ENCODE measurements around the gene EIF2D.
"Not testable (repeated sequence)": the region's sequence is repeated elsewhere in the genome, so short reads cannot be mapped to it uniquely, and the experiment has no call there.

Gene EIF2D

DNA sequence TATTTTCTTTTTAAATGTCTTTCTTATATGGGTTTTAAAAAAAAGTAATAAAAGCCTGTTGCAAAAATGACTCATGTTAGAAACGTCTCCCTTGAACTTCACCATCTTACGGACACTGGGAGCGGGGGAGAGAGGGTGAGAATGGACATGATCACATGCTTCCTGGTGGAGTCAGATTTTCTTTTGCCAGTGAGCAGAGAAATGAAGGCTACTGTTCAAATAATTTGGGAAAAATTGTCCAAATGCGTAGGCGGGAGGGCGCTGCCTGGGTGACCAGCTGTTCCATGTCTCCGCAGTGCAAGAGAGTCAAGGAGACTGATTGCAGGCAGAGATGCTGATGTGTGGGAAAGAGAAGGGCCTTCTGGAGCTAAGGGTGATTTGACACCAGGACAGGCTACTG lies 23.1 kb downstream of the EIF2D start:
- no peak for DNase-seq

GRCh38 chr1:206588492-206588891 lies 23.8 kb downstream of the EIF2D start:
- no peak for DNase-seq

- no peak for DNase-seq
Measured at GRCh38 chr1:206587904-206588303, 24.4 kb downstream of the EIF2D start.

DNA sequence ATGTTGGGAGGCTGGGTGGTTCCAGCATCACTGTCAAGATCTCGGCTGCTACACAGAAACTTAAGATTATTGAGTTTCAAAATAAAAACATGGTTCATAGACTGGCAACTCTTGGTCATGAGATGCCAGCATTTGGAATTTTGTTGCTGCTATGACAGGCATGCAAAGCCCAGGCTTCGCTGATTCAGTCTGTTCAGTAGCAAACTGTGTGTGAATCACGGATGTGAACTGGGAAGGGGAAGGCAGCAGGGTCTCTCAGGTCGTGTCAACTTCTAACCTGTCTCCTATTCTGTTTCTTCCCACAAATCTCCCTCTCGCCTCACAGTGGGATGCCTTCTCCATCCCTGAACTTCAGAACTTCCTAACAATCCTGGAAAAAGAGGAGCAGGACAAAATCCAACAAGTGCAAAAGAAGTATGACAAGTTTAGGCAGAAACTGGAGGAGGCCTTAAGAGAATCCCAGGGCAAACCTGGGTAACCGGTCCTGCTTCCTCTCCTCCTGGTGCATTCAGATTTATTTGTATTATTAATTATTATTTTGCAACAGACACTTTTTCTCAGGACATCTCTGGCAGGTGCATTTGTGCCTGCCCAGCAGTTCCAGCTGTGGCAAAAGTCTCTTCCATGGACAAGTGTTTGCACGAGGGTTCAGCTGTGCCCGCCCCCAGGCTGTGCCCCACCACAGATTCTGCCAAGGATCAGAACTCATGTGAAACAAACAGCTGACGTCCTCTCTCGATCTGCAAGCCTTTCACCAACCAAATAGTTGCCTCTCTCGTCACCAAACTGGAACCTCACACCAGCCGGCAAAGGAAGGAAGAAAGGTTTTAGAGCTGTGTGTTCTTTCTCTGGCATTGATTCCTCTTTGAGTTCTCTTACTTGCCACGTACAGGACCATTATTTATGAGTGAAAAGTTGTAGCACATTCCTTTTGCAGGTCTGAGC lies 25.5 kb downstream of the EIF2D start:
- DNase-seq, result no peak

DNA sequence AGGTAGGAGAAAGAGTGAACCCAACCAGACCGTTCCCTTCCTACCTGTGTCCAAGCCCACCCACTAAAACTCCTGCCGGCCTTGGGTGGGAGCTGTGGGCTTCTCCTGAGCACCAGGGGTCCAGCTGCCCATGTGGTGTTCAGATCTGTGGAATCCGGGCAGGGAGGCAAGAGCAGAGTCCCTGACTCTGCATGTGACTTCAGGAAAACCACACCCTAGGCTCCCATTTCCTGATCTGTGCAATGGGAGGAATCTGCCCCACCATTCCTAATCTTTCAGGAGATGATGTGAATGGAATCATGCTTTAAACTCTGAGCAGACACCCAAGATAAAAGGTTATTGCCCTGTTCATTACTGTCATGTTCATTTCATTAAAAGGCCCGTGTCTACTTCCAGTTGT lies 27.6 kb downstream of the EIF2D start:
- no peak for DNase-seq

GRCh38 chr1:206583707-206584648 lies 28.3 kb downstream of the EIF2D start:
- peak in 50 of 56 donors; percentile 18 to 88 (median 48) for DNase-seq

DNA sequence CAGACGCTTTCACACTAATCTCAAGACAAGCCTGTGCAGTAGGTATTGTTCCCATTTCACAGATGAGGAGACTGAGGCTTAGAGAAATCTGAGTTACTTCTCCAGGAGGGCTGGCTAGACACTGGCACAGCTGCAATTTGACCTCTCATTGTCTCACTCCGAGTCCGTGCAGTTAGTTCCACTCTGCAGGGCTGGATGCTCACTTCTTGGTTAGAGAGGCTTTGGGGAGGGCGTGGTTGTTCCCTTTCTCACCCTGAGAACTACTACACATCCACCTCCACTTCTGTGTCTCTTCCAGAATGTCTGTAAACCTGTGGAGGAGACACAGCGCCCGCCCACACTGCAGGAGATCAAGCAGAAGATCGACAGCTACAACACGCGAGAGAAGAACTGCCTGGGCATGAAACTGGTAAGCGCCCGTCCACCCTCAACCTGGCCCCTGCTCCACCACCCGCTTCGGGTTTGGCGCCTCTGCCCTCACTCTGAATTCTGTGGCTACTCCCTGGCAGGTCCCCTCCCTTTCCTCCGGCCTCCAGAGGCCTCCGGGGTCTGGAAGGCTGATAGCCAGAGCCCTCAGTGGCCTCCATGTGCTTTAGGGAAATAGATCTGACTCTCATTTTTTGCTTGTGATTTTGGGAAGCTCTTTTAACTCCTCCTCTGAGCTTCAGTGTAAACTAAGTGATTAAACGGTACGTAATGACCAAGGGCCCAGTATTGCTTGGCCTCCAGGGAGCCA lies 29.1 kb downstream of the EIF2D start:
- peak in 1 of 56 donors; percentile 9 for DNase-seq

DNA sequence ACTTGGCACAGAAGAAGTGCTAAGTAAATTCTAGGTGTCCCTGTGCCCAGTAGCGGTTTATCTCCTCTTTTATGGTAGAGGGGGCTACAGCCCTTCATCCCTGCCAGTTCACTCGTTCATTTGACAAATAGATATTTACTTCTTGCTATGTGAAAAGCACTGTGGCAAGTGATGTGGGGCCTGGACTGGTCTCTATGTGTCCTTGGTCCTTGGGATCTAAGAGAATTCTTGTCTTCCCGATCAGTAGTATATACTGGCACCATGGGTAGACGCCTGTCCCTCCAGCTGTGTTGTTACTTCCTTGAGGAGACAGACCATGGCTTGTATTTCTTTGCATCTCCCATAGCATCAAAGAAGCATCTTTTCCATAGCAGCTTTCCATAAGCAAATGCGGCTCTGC lies 29.7 kb downstream of the EIF2D start:
- no peak for DNase-seq

DNA sequence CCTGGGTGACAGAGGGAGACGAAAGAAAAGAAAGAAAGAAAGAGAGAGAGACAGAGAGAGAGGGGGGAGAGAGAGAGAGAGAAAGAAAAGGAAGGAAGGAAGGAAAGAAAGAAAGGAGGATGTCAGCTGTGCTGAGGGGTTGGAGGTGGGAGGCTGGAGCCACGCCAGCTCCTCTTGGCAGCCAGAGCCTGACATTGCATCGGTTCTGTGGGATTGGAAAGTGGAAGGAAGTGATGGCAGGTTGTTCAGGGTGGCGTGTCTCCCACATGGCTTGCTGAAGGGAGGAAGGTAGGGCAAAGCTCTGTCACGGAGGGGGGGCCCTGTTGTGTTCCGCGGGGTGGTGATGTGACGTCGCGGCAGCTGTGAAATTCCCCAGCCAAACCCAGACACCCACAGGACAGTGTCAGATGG lies 30.7 kb downstream of the EIF2D start:
- DNase-seq, result peak in 14 of 56 donors; percentile 4 to 48 (median 22)

DNA sequence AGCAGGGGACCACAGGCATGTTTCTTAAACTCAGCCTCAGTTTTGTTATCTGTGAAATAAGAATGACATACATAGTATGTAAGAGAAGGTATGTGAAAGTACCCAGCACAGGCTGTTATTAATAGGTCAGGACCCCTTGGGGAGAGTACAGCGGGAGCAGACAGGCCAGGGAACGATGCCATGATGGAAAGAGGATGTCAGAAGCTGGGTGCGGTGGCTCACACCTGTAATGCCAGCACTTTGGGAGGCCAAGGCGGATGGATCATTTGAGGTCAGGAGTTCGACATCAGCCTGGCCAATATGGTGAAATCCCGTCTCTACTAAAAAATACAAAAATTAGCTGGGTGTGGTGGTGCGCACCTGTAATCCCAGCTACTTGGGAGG lies 31.2 kb downstream of the EIF2D start:
- DNase-seq, result not testable (repeated sequence)

GRCh38 chr1:206580438-206581113 lies 31.7 kb downstream of the EIF2D start:
- DNase-seq, result no peak

- peak in 29 of 56 donors; percentile 7 to 69 (median 37) for DNase-seq
Measured at GRCh38 chr1:206579747-206580437, 32.4 kb downstream of the EIF2D start.

DNA sequence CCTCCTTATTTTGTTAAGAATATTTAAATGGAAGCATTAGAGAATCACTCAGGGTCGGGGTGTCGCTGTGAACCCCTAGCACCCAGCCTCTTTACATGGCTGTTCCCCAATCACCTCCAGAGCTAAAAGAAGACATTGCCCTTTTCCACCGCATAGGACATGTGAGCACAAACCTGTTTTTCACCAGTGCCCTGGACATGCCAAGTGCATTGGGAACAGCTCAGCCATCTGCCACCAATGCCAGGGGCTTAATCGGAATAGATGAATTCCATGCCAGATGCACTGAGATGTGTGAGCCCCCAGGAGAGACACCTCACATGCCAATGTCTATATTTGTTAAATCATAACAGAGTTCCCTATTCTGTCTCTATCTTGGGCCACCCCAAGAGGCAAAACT lies 33.3 kb downstream of the EIF2D start:
- no peak for DNase-seq

- DNase-seq, result no peak
Measured at GRCh38 chr1:206578068-206578977, 33.9 kb downstream of the EIF2D start.

- DNase-seq, result no peak
Measured at GRCh38 chr1:206577626-206578025, 34.6 kb downstream of the EIF2D start.

- no peak for DNase-seq
Measured at GRCh38 chr1:206575894-206576737, 36.1 kb downstream of the EIF2D start.

DNA sequence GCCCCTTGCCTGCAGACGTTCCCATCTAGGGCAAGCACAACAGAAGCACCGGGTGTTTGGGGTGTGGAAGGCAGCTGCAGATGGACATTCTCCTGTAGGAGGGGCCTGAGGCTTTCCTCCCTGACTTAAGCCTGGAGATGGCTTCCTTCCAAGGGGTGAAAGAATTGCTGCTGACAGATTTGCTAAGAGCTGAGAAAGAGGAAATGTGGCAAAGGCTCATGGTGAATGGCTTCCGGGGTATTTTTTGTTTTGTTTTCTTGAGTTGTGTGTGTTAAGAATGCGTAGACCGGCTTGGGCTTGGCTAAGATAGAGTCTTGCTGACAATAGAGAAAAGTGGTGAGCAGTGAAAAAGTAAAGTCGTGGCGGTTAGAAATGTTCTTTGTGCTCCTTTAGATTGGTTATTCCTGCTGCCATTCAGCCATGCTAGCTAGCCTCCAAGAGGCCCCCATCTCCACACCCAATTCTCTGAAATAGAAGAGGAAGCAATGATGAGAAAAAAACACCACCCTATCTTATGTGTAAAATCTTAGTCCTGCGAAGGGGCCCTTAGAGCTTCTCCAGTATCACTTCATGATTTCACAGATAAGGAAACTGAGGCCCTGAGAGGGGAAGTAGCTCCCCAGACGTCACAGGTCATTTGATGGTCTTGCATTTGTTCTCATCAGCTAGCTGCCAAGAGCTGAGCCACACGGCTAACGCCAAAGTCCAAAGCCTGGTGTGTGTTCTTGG lies 36.9 kb downstream of the EIF2D start:
- peak in 22 of 56 donors; percentile 4 to 57 (median 16) for DNase-seq
